ENCODE data around the gene GNA12. TPM values are rescaled to one million over a fixed set of nuclear protein-coding genes. Genes with fewer than 3 reads are reported as not detected.
"Not testable (repeated sequence)": the region's sequence is repeated elsewhere in the genome, so short reads cannot be mapped to it uniquely, and the experiment has no call there.

The GNA12 gene
- total RNA-seq, 1 donor from 2014 or later, result 34.7 TPM

GRCh38 chr7:2858621-2859020 lies 14.5 kb upstream of the GNA12 start:
- Histone ChIP-seq H3K27me3 (no peaks in the 10 kb centered on the region), H2AFZ (replicated peaks) (no peak overlapping the region), H3K36me3 (no peaks in the 10 kb centered on the region), H3K4me3 (no peak overlapping the region), H3K4me1 (no peaks in the 10 kb centered on the region), H4K20me1 (ENCODE audit: low read depth) (no peaks in the 10 kb centered on the region), H3K4me2 (no peak overlapping the region), H3F3A (ENCODE audit: low read depth) (peaks cover 4% of the 10 kb centered on the region), H3K9ac (no peak overlapping the region), H3K79me2 (ENCODE audit: low read depth) (no peaks in the 10 kb centered on the region), H3K27ac (no peak overlapping the region), H3K9me3 (ENCODE audit: low read depth) (no peaks in the 10 kb centered on the region)
- Mint-ChIP-seq H3K9me3 (peaks cover 5% of the 10 kb centered on the region), H3K27ac (no peak overlapping the region), H3K36me3 (no peaks in the 10 kb centered on the region), H3K4me1 (peaks cover 33% of the 10 kb centered on the region), H3K27me3 (ENCODE audit: insufficient read depth, low read depth) (peaks cover 4% of the 10 kb centered on the region), H3K4me3 (no peak overlapping the region)
- TF ChIP-seq EZH2phosphoT487 (IDR thresholded peaks at IDR 0.05) (no peak), CTCF (IDR thresholded peaks at IDR 0.05) (no peak), EZH2 (IDR thresholded peaks at IDR 0.05) (no peak)
- no peak for DNase-seq (ENCODE audit: low spot score)

GRCh38 chr7:2856388-2857169 lies 12.5 kb upstream of the GNA12 start:
- no peaks in the 10 kb centered on the region for H3K4me1 ChIP-seq
- TF ChIP-seq EZH2phosphoT487 (IDR thresholded peaks at IDR 0.05), result no peak
- no peak for TF ChIP-seq CTCF (IDR thresholded peaks at IDR 0.05)
- TF ChIP-seq EZH2 (IDR thresholded peaks at IDR 0.05), result no peak
- H3K36me3 ChIP-seq, result no peaks in the 10 kb centered on the region
- Mint-ChIP-seq H3K4me1 (peaks cover 25% of the 10 kb centered on the region), H3K27me3 (ENCODE audit: insufficient read depth, low read depth) (peaks cover 4% of the 10 kb centered on the region), H3K9me3 (peaks cover 5% of the 10 kb centered on the region), H3K36me3 (no peaks in the 10 kb centered on the region), H3K4me3 (no peak overlapping the region), H3K27ac (peak overlapping the region; percentile 8)
- H3K9me3 ChIP-seq (ENCODE audit: low read depth), result no peaks in the 10 kb centered on the region
- H3K4me3 ChIP-seq, result no peak overlapping the region
- no peak overlapping the region for H3K27ac ChIP-seq
- H4K20me1 ChIP-seq (ENCODE audit: low read depth), result no peaks in the 10 kb centered on the region
- H3K79me2 ChIP-seq (ENCODE audit: low read depth), result no peaks in the 10 kb centered on the region
- no peak overlapping the region for H3K9ac ChIP-seq
- H3F3A ChIP-seq (ENCODE audit: low read depth), result peaks cover 4% of the 10 kb centered on the region
- no peak overlapping the region for H2AFZ ChIP-seq (replicated peaks)
- H3K27me3 ChIP-seq, result no peaks in the 10 kb centered on the region
- H3K4me2 ChIP-seq, result no peak overlapping the region
- no peak for DNase-seq (ENCODE audit: low spot score)

- no peak overlapping the region for H3K9ac ChIP-seq
- no peak for DNase-seq (ENCODE audit: low spot score)
- H3K9me3 Mint-ChIP-seq, result peaks cover 5% of the 10 kb centered on the region
Measured at GRCh38 chr7:2855386-2855785, 11.3 kb upstream of the GNA12 start.

GRCh38 chr7:2853552-2853951 lies 9.4 kb upstream of the GNA12 start:
- not testable (repeated sequence) for H3K27ac Mint-ChIP-seq; H3K4me3 Mint-ChIP-seq; H3K79me2 ChIP-seq (ENCODE audit: low read depth); H3K27ac ChIP-seq; H3K36me3 ChIP-seq; H3K4me3 ChIP-seq; H3K4me2 ChIP-seq; H3K9me3 Mint-ChIP-seq; H3K27me3 ChIP-seq; H3F3A ChIP-seq (ENCODE audit: low read depth); H3K9me3 ChIP-seq (ENCODE audit: low read depth); H3K4me1 ChIP-seq; H3K36me3 Mint-ChIP-seq; H4K20me1 ChIP-seq (ENCODE audit: low read depth); DNase-seq (ENCODE audit: low spot score); H3K27me3 Mint-ChIP-seq (ENCODE audit: insufficient read depth, low read depth); H2AFZ ChIP-seq (replicated peaks); H3K9ac ChIP-seq
- H3K4me1 Mint-ChIP-seq, result peaks cover 14% of the 10 kb centered on the region

More at GRCh38 chr7:2855386-2855785, 11.3 kb upstream of the GNA12 start:
- H3K36me3 ChIP-seq, result no peaks in the 10 kb centered on the region
- H3K27ac ChIP-seq, result no peak overlapping the region
- no peak for TF ChIP-seq EZH2 (IDR thresholded peaks at IDR 0.05)
- TF ChIP-seq EZH2phosphoT487 (IDR thresholded peaks at IDR 0.05), result no peak
- TF ChIP-seq CTCF (IDR thresholded peaks at IDR 0.05), result no peak
- H3K4me3 ChIP-seq, result no peak overlapping the region
- Mint-ChIP-seq H3K4me3 (no peak overlapping the region), H3K36me3 (no peaks in the 10 kb centered on the region), H3K4me1 (peaks cover 20% of the 10 kb centered on the region), H3K27me3 (ENCODE audit: insufficient read depth, low read depth) (peaks cover 4% of the 10 kb centered on the region), H3K27ac (no peak overlapping the region)
- H3K27me3 ChIP-seq, result no peaks in the 10 kb centered on the region
- H3K79me2 ChIP-seq (ENCODE audit: low read depth), result no peaks in the 10 kb centered on the region
- H3K9me3 ChIP-seq (ENCODE audit: low read depth), result no peaks in the 10 kb centered on the region
- H3K4me2 ChIP-seq, result no peak overlapping the region
- no peaks in the 10 kb centered on the region for H4K20me1 ChIP-seq (ENCODE audit: low read depth)
- no peaks in the 10 kb centered on the region for H3K4me1 ChIP-seq
- no peak overlapping the region for H2AFZ ChIP-seq (replicated peaks)
- peaks cover 1% of the 10 kb centered on the region for H3F3A ChIP-seq (ENCODE audit: low read depth)

All from neural progenitor cell (in vitro differentiated cells).